Large intestine (tissue), 3 donors: ENCODE measurements around the gene ZNF664. TPM values are rescaled to one million over a fixed set of nuclear protein-coding genes. Genes with fewer than 3 reads are reported as not detected.

ENCODE experiments used
- DNase-seq, 2 donors: peaks; one replicate each; pipeline versions ENCODE4 v3.0.0 to v3.0.0-alpha.2; 2013
- H3K27ac ChIP-seq: one replicate; pipeline ENCODE4 v1.5.1; 2013; ENCODE audit warnings: low read length
- H3K27me3 ChIP-seq: 2 replicates; pipeline ENCODE4 v1.6.1; 2013; ENCODE audit warnings: low read length; ENCODE audit not compliant: control insufficient read depth, insufficient read depth
- H3K36me3 ChIP-seq: 2 replicates; pipeline ENCODE4 v1.6.1; 2013; ENCODE audit warnings: low read length; ENCODE audit not compliant: control insufficient read depth, insufficient read depth
- H3K4me1 ChIP-seq: one replicate; pipeline ENCODE4 v1.6.1; 2013; ENCODE audit warnings: low read length; ENCODE audit not compliant: control insufficient read depth, insufficient read depth
- H3K4me3 ChIP-seq: one replicate; pipeline ENCODE4 v1.5.1; 2013; ENCODE audit warnings: low read length
- H3K9me3 ChIP-seq: one replicate; pipeline ENCODE4 v1.6.1; 2013; ENCODE audit warnings: mild to moderate bottlenecking, low read depth, low read length, moderate library complexity; ENCODE audit not compliant: control insufficient read depth
- WGBS: methylation state at CpG from one replicate; pipeline ENCODE4 v1.1.5; 2013; ENCODE audit warnings: low lambda C conversion rate; ENCODE audit not compliant: insufficient coverage; 5-methylcytosine and 5-hydroxymethylcytosine counted together
- polyA plus RNA-seq: library from polyadenylated mRNA; unstranded; fragments of 120-200 nt; gene quantifications from one replicate; pipeline ENCODE4 v1.2.1, GENCODE V29; 2013

ZNF664 gene
- polyA plus RNA-seq, 1 donor: 138 TPM

- no peaks in the 10 kb centered on the region for H3K9me3 ChIP-seq
- no peaks in the 10 kb centered on the region for H3K27me3 ChIP-seq
- H3K27ac ChIP-seq: no peak overlapping the region
- DNase-seq: no peak
- no peaks in the 10 kb centered on the region for H3K4me1 ChIP-seq
- WGBS: 100% methylated on average over 1 of the region's 5 CpGs
- H3K36me3 ChIP-seq: no peaks in the 10 kb centered on the region
- H3K4me3 ChIP-seq: no peak overlapping the region
Observed at GRCh38 chr12:124031058-124031457, 58.0 kb downstream of the ZNF664 start.

GRCh38 chr12:124032265-124032886, 59.4 kb downstream of the ZNF664 start:
- Histone ChIP-seq H3K9me3 (no peaks in the 10 kb centered on the region), H3K36me3 (no peaks in the 10 kb centered on the region), H3K27me3 (no peaks in the 10 kb centered on the region), H3K4me1 (no peaks in the 10 kb centered on the region), H3K27ac (no peak overlapping the region), H3K4me3 (no peak overlapping the region)
- peak; percentile 42 to 46 for DNase-seq
- WGBS: 53% methylated on average over 4 of the region's 9 CpGs

- no CpG with 5 or more reads among the region's 2 CpGs for WGBS
- H3K27ac ChIP-seq: no peak overlapping the region
- no peak overlapping the region for H3K4me3 ChIP-seq
- H3K9me3 ChIP-seq: no peaks in the 10 kb centered on the region
- H3K27me3 ChIP-seq: no peaks in the 10 kb centered on the region
- H3K4me1 ChIP-seq: no peaks in the 10 kb centered on the region
- no peaks in the 10 kb centered on the region for H3K36me3 ChIP-seq
- DNase-seq: no peak
Observed at GRCh38 chr12:124033859-124034258, 60.8 kb downstream of the ZNF664 start.

- Histone ChIP-seq H3K4me1 (no peaks in the 10 kb centered on the region), H3K36me3 (no peaks in the 10 kb centered on the region), H3K27me3 (no peaks in the 10 kb centered on the region), H3K9me3 (no peaks in the 10 kb centered on the region), H3K4me3 (no peak overlapping the region), H3K27ac (no peak overlapping the region)
- no peak for DNase-seq
- WGBS: 100% methylated on average over 2 of the region's 11 CpGs
Observed at GRCh38 chr12:124034297-124034696, 61.3 kb downstream of the ZNF664 start.

GRCh38 chr12:124035163-124035562, 62.1 kb downstream of the ZNF664 start:
- no peaks in the 10 kb centered on the region for H3K4me1 ChIP-seq
- no peak for DNase-seq
- WGBS: no CpG with 5 or more reads among the region's 2 CpGs

GRCh38 chr12:124036171-124036598, 63.2 kb downstream of the ZNF664 start:
- Histone ChIP-seq H3K9me3 (no peaks in the 10 kb centered on the region), H3K36me3 (no peaks in the 10 kb centered on the region), H3K27me3 (no peaks in the 10 kb centered on the region), H3K27ac (no peak overlapping the region), H3K4me1 (no peaks in the 10 kb centered on the region), H3K4me3 (no peak overlapping the region)
- no CpG with 5 or more reads among the region's 7 CpGs for WGBS
- DNase-seq: no peak

More at GRCh38 chr12:124035163-124035562, 62.1 kb downstream of the ZNF664 start:
- no peak overlapping the region for H3K4me3 ChIP-seq
- H3K36me3 ChIP-seq: no peaks in the 10 kb centered on the region
- H3K9me3 ChIP-seq: no peaks in the 10 kb centered on the region
- H3K27me3 ChIP-seq: no peaks in the 10 kb centered on the region
- H3K27ac ChIP-seq: no peak overlapping the region

- Histone ChIP-seq H3K27ac (no peak overlapping the region), H3K27me3 (no peaks in the 10 kb centered on the region), H3K4me3 (no peak overlapping the region), H3K36me3 (no peaks in the 10 kb centered on the region), H3K9me3 (no peaks in the 10 kb centered on the region), H3K4me1 (no peaks in the 10 kb centered on the region)
- peak; percentile 24 for DNase-seq
- 10% methylated on average over 2 of the region's 6 CpGs for WGBS
Observed at GRCh38 chr12:124036657-124037109, 63.7 kb downstream of the ZNF664 start.

GRCh38 chr12:124037331-124037730, 64.3 kb downstream of the ZNF664 start:
- no CpG with 5 or more reads among the region's 1 CpG for WGBS
- Histone ChIP-seq H3K27ac (no peak overlapping the region), H3K27me3 (no peaks in the 10 kb centered on the region), H3K36me3 (no peaks in the 10 kb centered on the region), H3K4me1 (no peaks in the 10 kb centered on the region), H3K9me3 (no peaks in the 10 kb centered on the region), H3K4me3 (no peak overlapping the region)
- DNase-seq: no peak

GRCh38 chr12:124039276-124039675, 66.3 kb downstream of the ZNF664 start:
- Histone ChIP-seq H3K27me3 (no peaks in the 10 kb centered on the region), H3K4me1 (no peaks in the 10 kb centered on the region), H3K27ac (no peak overlapping the region), H3K4me3 (no peak overlapping the region), H3K36me3 (no peaks in the 10 kb centered on the region), H3K9me3 (no peaks in the 10 kb centered on the region)
- 92% methylated on average over 2 of the region's 3 CpGs for WGBS
- no peak for DNase-seq

- peak in 1 of 2 donors; percentile 20 for DNase-seq
- no peaks in the 10 kb centered on the region for H3K27me3 ChIP-seq
- H3K4me3 ChIP-seq: no peak overlapping the region
- no peaks in the 10 kb centered on the region for H3K36me3 ChIP-seq
- H3K4me1 ChIP-seq: no peaks in the 10 kb centered on the region
- WGBS: 76% methylated on average over 6 of the region's 10 CpGs
- no peak overlapping the region for H3K27ac ChIP-seq
- H3K9me3 ChIP-seq: no peaks in the 10 kb centered on the region
Observed at GRCh38 chr12:124040291-124040690, 67.3 kb downstream of the ZNF664 start.

- no peak overlapping the region for H3K27ac ChIP-seq
- DNase-seq: no peak
- WGBS: 67% methylated on average over 1 of the region's 2 CpGs
- no peaks in the 10 kb centered on the region for H3K4me1 ChIP-seq
- no peaks in the 10 kb centered on the region for H3K9me3 ChIP-seq
- H3K4me3 ChIP-seq: no peak overlapping the region
- no peaks in the 10 kb centered on the region for H3K36me3 ChIP-seq
- no peaks in the 10 kb centered on the region for H3K27me3 ChIP-seq
Observed at GRCh38 chr12:124040737-124041136, 67.7 kb downstream of the ZNF664 start.
